Putamen (tissue), 1 donor: Measurements from ENCODE around the gene VAMP3.

Source experiments
- DNase-seq: peaks from one replicate; pipeline ENCODE4 v3.0.0-alpha.2; 2016; ENCODE audit warnings: low spot score

The VAMP3 gene, protein sequence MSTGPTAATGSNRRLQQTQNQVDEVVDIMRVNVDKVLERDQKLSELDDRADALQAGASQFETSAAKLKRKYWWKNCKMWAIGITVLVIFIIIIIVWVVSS

DNA sequence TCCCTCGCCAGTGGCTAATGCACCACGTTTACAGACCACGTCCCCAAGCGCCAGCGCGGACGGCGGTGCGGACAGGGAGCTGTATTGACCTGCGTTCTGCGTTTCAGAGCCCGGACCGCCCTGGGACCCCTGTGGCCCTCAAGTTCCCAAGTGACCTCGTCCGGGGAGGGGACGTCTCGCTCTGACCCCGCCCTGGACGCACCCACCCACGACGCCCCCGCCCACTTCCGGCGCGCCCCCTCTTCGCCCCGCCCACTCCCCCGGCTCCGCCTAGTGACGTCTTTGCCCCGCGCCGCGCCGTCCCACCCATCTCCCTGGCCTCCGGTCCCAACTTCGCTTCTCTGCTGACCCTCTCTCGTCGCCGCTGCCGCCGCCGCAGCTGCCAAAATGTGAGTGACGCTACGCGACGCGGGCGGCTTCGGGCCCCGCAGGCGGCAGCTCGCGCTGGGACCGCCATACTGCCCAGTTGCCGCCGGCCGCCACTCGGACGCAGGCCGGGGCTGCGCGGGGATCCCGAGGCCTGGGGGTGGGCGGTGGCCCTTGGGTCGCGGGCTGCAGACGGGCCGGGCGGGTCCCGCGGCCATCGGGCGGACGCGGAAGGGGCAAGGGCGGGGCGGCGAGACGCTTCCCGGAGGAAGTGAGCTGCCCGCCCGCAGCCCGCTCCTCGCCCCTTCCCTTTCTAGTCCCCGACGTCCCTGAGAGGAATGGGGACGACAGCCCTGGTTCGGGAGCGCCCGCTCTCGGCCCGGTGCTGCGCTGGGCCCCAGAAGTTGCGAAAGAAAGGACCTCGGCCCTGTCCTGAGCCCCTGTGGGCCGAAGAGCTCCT is at the start of gene VAMP3:
TSS of gene VAMP3 (plus strand) at position 300 of the 826 bp plus-strand sequence. CDS start at position 388, 88 bp downstream.
- peak; percentile 81 for DNase-seq

DNA sequence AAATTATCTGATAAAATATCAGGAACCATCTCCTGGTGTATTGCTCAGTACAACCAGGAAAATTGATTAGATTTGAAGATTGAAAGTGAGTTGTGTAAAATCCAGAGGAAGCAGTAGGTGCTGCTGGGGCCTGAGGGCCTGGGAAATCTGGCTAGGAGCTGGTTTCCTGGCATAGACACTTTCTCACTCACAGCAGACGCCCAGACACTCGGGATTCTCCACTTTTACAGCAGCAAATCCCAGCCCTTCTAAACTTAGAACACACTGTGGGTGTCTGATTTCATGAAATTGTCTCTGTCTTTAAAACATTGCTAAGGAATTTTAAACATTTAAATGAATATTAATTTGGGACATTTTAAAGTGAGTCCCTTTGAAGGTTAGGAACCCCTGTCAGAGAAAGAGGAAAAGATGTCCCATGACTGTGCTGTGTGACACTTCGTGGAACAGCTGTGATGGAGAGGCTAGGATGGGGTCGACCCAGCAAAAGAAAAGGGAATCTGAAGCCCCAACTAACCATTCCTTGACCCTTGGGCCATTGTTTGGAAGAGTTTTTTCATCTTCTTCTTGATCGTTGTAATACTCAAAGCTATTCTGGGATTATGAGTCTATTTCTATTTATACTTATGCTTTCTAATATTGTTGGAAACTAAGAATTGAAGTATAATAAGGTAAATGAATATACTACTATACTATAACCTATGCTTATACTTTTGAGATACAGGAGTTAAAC is 49.0 kb upstream of the VAMP3 start:
- no peak for DNase-seq

GRCh38 chr1:7722670-7723012 is 48.5 kb upstream of the VAMP3 start:
- no peak for DNase-seq

- no peak for DNase-seq
Measured at GRCh38 chr1:7726623-7727022, 44.5 kb upstream of the VAMP3 start.

GRCh38 chr1:7727809-7728471 is 43.2 kb upstream of the VAMP3 start:
- DNase-seq: peak; percentile 43

GRCh38 chr1:7729761-7730160 is 41.3 kb upstream of the VAMP3 start:
- DNase-seq: no peak

- no peak for DNase-seq
Measured at GRCh38 chr1:7732331-7732730, 38.8 kb upstream of the VAMP3 start.

DNA sequence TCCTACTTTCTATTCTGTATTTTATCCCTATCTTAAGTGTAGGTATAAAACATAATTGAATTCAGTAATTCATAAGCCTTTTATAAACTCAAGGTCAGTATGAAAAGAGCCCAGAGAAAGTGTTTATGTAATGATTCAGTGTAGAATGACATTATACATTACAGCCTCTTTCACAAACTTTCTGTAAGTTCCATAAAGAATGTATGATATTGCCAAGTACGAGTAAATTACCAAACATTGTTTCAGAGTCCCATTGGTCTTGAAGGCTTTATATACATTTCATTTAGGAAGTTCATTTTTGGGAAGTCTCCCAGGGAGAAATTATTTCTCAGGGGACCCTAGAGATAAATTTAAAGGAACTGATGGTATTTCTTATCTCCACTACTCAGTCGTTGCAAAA is 37.8 kb upstream of the VAMP3 start:
- no peak for DNase-seq

GRCh38 chr1:7738044-7738443 is 33.1 kb upstream of the VAMP3 start:
- DNase-seq: no peak

- DNase-seq: no peak
Measured at GRCh38 chr1:7743346-7743745, 27.8 kb upstream of the VAMP3 start.

GRCh38 chr1:7744882-7745281 is 26.2 kb upstream of the VAMP3 start:
- no peak for DNase-seq

GRCh38 chr1:7745783-7746182 is 25.3 kb upstream of the VAMP3 start:
- no peak for DNase-seq

- no peak for DNase-seq
Measured at GRCh38 chr1:7747605-7748004, 23.5 kb upstream of the VAMP3 start.

GRCh38 chr1:7749126-7749525 is 22.0 kb upstream of the VAMP3 start:
- DNase-seq: no peak

DNA sequence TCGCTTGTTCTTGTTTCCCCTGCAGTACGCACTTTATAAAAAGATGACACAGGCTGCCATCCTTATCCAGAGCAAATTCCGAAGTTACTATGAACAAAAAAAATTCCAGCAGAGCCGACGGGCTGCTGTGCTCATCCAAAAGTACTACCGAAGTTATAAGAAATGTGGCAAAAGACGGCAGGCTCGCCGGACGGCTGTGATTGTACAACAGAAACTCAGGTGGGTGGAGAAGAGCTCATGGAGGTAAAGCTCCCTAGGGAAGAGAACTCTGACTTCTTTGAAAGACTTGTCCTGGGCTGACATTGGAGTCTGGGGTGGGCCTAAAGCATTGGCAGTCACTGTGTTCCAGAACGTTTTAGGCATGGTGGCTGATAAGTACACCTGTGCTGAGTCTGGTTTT is 19.9 kb upstream of the VAMP3 start:
- DNase-seq: no peak

DNA sequence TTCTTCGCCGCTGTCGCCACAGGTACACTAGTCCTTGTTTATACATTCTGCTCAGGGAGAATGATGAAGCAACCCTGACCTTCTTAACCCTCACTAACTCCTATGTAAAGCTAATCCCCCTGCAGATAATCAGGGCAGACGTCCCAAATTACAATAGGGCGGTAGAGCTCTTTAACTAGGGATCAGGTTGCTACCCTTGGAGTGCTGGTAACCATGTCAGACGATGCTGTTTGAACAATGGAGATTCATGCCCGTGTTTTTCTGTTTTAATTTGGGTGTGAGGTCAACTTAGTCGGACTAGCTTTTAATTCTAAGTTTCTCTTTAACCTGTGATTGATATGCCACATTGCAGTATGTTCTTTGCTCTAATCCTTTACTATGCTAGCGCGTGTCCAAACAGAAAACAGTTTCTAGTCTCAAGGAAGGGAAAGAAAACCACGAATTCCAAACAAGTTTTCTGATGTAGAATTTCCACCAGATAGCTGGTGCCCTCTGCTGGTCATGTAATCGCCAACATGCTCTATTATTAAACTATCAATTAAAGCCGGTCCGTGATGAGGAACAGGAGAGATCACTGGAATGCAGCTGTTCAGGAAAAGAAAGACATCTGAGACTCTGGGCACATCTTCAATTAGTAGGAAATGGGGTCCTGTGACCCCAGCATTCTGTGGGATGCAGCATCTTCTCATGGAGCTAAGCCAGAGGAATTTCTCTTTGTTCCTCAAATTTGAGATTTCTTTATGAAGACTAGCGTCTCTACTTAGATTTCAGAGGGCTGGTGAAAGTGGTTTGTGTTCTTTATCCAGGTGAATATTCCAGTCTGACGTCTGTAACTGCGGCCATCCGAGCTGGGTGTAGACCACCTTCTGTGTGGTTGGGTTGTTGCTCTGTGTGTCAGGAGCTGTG is 18.3 kb upstream of the VAMP3 start:
- DNase-seq: peak; percentile 77

DNA sequence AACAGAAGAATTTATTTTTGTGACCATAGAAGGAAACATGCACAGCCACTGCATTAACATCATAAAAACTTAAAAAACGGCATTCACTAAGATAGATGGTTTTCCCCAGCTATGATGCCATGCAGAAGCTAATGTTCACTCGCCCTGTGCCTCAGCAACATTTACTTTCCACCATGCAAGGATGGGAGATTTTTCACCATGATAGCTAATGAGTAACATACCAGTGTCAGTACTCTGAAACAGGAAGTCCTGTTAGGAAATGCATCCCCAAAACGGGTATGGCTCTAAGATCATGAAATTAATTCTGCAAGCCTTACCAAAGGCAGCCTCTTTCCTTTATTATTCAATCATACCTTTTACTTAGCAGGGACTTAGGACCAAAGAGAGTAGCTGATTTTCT is 17.5 kb upstream of the VAMP3 start:
- no peak for DNase-seq

- DNase-seq: no peak
Measured at GRCh38 chr1:7754234-7754633, 16.9 kb upstream of the VAMP3 start.

- DNase-seq: no peak
Measured at GRCh38 chr1:7755448-7755847, 15.6 kb upstream of the VAMP3 start.

DNA sequence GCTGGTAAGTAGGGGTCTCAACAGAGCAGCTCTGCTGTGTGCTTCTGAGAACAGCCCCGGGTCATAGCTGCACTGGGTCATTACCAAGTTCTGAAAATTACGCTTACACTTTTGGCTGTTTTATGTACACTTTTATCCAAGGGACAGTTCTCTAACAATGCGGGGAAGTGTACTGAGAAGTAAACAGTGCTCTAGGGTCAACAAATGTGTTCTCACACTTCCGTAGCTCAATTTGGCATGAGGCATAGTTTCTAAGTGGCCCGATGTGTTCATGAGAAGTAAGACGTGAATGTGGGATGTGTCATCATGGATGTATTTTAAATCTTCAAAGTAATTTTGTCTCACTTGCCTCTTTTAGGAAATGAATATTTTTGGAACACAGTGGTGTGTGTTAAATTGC is 10.9 kb upstream of the VAMP3 start:
- DNase-seq: no peak

DNA sequence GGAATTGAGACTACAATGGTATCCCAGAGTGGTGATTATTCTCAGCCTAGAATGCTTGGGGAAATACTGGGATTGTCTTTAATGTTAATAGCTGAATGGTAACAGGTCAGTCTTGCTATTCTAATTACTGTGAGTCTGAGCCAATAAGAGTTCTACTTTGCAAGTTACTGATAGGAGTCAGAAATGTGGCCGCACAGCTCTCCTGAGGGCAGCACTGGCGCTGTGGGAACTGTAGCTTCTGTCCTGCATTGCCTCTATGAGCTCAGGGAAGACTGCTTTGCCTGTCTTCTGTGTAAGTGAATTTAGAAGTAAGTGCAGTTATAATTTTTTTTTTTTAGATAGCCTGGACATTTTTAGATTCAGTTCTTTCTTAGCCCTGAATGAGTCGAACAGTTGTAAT is 10.0 kb upstream of the VAMP3 start:
- DNase-seq: no peak

DNA sequence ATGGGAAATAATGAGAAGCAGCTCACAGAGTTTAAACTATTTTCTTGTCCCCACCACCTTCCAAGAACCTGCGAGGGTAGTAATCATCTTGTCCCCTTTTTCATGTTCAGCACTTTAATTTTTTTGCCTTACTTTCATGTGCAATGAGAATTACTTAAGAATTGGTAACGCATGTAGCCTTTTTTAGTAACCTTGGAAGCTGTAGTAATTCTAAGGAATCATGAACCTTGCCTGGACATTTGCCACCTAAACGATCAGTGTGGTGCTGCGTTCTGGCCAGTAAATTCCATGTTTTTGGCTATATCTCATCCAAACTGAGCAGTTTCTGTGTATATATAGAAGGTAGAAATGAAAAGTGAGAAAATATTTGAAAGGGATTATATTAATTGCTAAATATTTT is 3.9 kb upstream of the VAMP3 start:
- DNase-seq: no peak
